ENCODE results near the gene SESN1. TPM values are rescaled to one million over a fixed set of nuclear protein-coding genes. Genes with fewer than 3 reads are reported as not detected.

SESN1 gene
- total RNA-seq, 2 experiments from 2014 or later = 10.1 to 10.3 TPM

GRCh38 chr6:108952776-108953486 lies 141.7 kb downstream of the SESN1 start:
- CTCF ChIA-PET = no interaction called here
- POLR2A ChIA-PET = no interaction called here

DNA sequence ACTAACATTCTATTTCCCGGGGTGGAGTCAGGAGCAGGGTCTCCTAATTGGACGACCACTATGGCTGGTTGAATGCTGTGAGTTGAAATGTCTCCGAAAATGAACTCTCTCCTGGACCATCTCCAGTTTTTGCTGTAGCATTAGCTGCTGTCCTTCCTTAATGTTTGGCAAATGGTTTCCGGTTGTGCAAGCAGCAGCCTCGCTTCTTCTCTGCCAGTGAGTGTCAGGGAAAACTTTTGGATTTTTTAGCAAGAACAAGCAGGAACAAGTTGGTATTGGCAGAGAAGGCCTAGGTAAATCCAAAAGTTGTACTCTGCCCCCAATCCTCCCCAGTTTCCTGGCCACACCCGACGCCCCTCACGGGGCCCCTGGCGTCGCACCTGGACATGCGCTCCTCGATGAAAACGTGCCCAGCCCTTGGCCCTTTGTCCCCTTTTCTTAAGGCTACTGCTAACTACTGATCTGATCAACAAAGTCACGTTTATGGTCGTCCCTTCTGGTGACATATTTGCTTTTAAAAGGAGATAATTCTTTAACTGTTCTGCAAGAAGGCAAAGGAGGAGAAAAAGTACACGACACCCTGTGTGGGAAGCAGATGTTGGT lies 143.2 kb downstream of the SESN1 start:
- ChIA-PET POLR2A (no interaction called here), CTCF (no interaction called here)

DNA sequence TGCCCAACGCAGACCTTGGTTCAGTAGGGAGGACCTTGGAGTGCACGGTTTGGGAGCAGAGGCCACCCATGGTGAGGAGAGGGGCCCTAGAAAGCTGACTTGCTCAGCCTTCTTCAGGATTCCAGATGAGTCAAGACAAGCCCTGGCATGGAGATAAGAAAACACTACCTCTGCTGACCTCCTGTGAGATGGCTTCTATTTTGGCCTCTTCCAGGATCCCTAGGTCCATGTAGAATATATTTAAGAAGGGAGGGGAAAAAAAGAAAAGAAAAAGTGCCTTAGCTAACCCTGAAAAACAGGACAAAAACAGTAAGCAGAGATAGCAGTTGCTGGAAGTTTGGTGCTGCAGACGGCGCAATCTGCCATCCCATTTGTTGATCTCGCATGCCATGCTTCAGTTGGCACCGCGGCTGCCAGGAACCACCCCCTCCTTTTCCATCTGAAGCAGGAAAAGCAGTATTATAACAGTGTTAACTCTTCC lies 146.4 kb downstream of the SESN1 start:
- POLR2A ChIA-PET = no interaction called here
- CTCF ChIA-PET = no interaction called here

DNA sequence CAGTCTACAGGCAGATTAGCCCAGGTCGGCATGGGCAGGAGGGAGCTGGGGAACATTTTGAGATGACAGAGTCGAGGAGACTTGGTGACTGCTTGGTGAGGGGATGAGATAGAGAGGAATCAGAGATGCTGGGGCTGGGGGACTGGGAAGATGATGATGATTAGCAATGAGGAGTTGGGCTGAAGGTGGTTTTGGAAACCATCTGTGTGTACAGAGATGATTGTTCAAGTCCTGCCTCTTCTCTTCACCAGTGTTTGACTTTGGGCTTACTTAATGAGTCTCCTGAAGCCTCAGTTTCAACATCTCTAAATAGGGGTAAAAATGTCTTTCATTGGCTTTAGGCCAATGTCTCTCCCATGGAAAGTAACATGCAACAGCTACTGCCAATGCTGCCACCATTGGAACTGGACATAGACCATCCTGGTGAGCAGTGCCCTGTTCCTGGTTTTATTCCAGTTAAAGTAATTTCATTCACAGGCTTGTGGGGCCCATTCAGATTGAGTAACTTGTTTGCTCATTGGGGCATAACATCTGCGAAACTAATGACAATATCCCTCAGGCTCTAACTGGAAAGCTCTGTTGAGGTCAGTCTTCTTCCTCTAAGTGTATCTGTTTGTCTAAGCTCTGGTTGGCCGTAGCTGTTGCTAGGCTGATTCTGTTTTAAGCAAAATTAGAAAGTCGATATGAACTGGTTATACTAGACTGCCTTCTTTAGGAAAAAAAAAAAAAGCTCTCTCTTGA lies 147.4 kb downstream of the SESN1 start:
- CTCF ChIA-PET = no interaction called here
- POLR2A ChIA-PET = no interaction called here

- POLR2A ChIA-PET = interaction anchor here (0.6 kb wide), 1 partner anchor 125 kb away, joined by 3 read pairs; no protein-coding TSS in a partner anchor
- CTCF ChIA-PET = no interaction called here
Measured at GRCh38 chr6:108946695-108947094, 148.0 kb downstream of the SESN1 start.

DNA sequence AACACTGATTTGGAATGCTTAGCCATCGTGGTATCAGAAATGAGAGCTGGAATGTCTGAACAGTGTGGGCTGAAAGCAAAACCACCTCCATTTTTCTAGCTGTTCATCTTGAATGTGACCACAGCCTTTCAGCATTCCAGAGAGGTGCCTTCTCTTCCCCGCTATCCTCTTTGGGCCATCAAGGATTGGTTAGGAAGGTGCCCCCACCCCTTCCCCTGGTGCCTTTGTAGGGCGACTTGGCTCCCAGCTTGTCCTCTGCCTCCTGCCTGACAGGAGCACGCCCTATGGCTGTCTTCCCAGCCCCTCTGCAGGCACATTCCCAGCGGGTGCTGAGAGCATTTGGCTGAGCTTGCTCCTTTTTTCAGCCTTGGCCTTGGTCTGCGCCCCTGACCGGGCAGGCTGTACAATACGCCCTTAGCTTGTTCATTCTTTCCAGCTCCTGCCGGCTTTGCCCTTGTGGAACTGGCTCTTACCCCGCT lies 148.9 kb downstream of the SESN1 start:
- ChIA-PET POLR2A (no interaction called here), CTCF (interaction anchor here (0.8 to 1.5 kb wide), 3 partner anchors 10 to 129 kb away, joined by 3 read pairs; no protein-coding TSS in a partner anchor)

GRCh38 chr6:108944707-108945680 lies 149.7 kb downstream of the SESN1 start:
- POLR2A ChIA-PET = no interaction called here
- CTCF ChIA-PET = interaction anchor here (0.8 to 1.5 kb wide), 3 partner anchors 11 to 130 kb away, joined by 3 read pairs; no protein-coding TSS in a partner anchor

GRCh38 chr6:108944071-108944470 lies 150.6 kb downstream of the SESN1 start:
- ChIA-PET POLR2A (no interaction called here), CTCF (no interaction called here)

DNA sequence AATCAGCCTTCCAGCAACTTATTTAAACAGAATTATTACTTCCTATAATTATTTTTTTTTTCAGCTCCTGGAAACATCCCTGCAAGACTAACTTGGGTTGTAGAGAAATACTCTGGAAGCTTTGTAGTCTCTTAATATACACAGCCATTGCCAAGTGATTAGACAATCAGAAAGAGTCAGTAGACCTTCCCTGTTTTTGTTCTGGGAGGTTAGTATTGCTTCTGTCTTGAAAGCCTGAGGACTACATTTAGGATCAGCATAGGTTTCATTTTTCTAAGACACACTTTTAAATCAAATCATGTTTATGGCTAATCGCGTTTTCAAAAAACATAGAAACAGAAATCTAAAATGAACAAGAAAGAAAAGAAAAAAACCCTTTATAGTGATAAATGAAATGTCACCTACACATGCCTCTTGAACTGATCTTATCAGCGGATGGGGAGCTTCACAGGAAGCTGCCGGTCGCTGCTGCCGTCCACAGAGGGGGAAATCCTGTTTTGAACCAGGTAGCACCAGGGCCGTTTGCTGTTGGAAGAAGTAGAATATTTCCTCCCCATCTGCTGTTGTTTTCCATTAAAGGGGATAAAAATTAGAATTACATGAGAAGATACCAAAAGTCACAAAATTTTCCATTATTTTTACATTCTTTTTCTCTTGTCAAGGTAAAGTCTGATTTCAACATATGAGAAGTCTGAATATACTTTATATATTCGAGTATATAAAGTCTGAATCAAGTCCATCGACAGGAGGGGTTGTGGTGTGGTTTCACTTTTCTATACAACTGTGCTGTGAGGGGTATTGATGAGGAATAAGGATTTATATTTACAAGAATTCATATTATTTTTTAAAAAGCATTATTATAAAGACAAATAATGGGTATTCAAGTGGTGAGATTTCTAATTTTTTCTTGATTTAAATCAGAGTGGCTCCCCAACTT lies 151.8 kb downstream of the SESN1 start:
- ChIA-PET POLR2A (interaction anchor here (1.0 kb wide), 1 partner anchor 21 kb away, joined by 3 read pairs; no protein-coding TSS in a partner anchor), CTCF (no interaction called here)

DNA sequence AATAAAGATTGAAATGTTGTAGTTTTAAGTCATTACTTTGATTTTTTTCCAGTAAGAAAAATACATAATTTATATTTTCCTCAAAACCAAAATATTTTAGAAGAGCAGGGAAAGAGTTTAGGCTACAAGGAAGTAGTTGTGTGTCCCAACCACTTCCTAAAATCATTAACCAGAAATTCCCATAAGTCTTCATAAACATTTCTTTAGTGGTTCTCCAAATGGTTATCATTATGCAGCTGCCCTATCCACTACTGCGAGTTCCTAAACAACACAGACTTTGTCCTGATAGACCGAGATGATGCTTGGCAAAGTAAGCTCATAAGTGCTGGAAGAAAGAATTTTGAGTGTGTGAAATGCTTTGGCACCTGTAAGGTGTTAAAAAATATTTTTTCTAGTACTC lies 152.8 kb downstream of the SESN1 start:
- ChIA-PET POLR2A (no interaction called here), CTCF (no interaction called here)

GRCh38 chr6:108941281-108941680 lies 153.4 kb downstream of the SESN1 start:
- ChIA-PET POLR2A (no interaction called here), CTCF (no interaction called here)

GRCh38 chr6:108940741-108941140 lies 153.9 kb downstream of the SESN1 start:
- CTCF ChIA-PET = no interaction called here
- POLR2A ChIA-PET = no interaction called here

- POLR2A ChIA-PET = no interaction called here
Measured at GRCh38 chr6:108937170-108937569, 157.5 kb downstream of the SESN1 start.

More at GRCh38 chr6:108937170-108937569, 157.5 kb downstream of the SESN1 start:
- CTCF ChIA-PET = no interaction called here

Other genes starting within 250 kb of the SESN1 start
- 1 to 10 TPM; 5.3 to 7.4 TPM for gene ARMC2, start 246.4 kb downstream of the SESN1 start, total RNA-seq
- gene CEP57L1, start 661 bp upstream of the SESN1 start, total RNA-seq = 10 to 100 TPM; 21.6 to 22.4 TPM

Measured in activated CD8-positive, alpha-beta memory T cell treated with anti-CD3 and anti-CD28 coated beads for 36 hours (primary cell).